PC-3 (cell line): ENCODE results near the gene RETN. TPM values are rescaled to one million over a fixed set of nuclear protein-coding genes. Genes with fewer than 3 reads are reported as not detected.

Source experiments
- ATAC-seq: fragments of 200-7000 bp; cut with Tn5 transposase; 2 replicates; pipeline ENCODE4 v1.9.1; 2020; ENCODE audit warnings: mild to moderate bottlenecking, moderate library complexity
- Bru-seq: library from RNA; stranded (reverse); fragments of 400-500 nt; gene quantifications from one replicate; lab custom pipeline; 2021; lab: Mats Ljungman, UMichigan
- BruChase-seq, 2 experiments: library from RNA; stranded (reverse); fragments of 400-500 nt; gene quantifications; one replicate each; lab custom pipeline; 2021; lab: Mats Ljungman, UMichigan
- BruUV-seq: library from RNA; stranded (reverse); fragments of 400-500 nt; replicated peaks from 2 replicates; lab custom pipeline; 2021; lab: Mats Ljungman, UMichigan
- CTCF ChIA-PET: fragments of 300-600 bp; sonication (Branson Sonifier 250); formaldehyde crosslinking; loops from one replicate; lab custom pipeline; 2022; ENCODE audit warnings: antibody characterized with exemption; lab: Charles Lee
- POLR2A ChIA-PET: fragments of 300-600 bp; sonication (Branson Sonifier 250); formaldehyde crosslinking; loops from one replicate; lab custom pipeline; 2022; ENCODE audit warnings: antibody characterized with exemption; ENCODE audit not compliant: unreplicated experiment; lab: Charles Lee
- DNase-seq: peaks from one replicate; pipeline ENCODE4 v3.0.0-alpha.2; 2015
- H2AFZ ChIP-seq: fragments of 300-600 bp; sonication (generic); 2 replicates; pipeline ENCODE4 v1.6.0; 2016; ENCODE audit warnings: antibody characterized with exemption, low read length
- H3F3A ChIP-seq: fragments of 300-600 bp; sonication (generic); one replicate; pipeline ENCODE4 v1.6.0; 2017; ENCODE audit warnings: antibody characterized with exemption, low read length, control low read depth, mild to moderate bottlenecking; ENCODE audit not compliant: unreplicated experiment
- H3K27ac ChIP-seq: fragments of 300-600 bp; sonication (generic); 2 replicates; pipeline ENCODE4 v1.5.1; 2016; ENCODE audit warnings: mild to moderate bottlenecking, low read length
- H3K27me3 ChIP-seq: fragments of 300-600 bp; sonication (generic); 2 replicates; pipeline ENCODE4 v1.6.1; 2016; ENCODE audit warnings: low read length, mixed read lengths
- H3K36me3 ChIP-seq: fragments of 300-600 bp; sonication (generic); 2 replicates; pipeline ENCODE4 v1.6.1; 2016; ENCODE audit warnings: low read depth, mixed run types, low read length, mixed read lengths
- H3K4me1 ChIP-seq: fragments of 300-600 bp; sonication (generic); 2 replicates; pipeline ENCODE4 v1.5.1; 2016; ENCODE audit warnings: low read length; ENCODE audit not compliant: insufficient read depth
- H3K4me2 ChIP-seq: fragments of 300-600 bp; sonication (generic); 2 replicates; pipeline ENCODE4 v1.6.0; 2016; ENCODE audit warnings: low read length
- H3K4me3 ChIP-seq: fragments of 300-600 bp; sonication (generic); 2 replicates; pipeline ENCODE4 v1.5.1; 2016; ENCODE audit warnings: mild to moderate bottlenecking, low read length, mixed read lengths
- H3K79me2 ChIP-seq: fragments of 300-600 bp; sonication (generic); 2 replicates; pipeline ENCODE4 v1.6.1; 2017; ENCODE audit warnings: low read length, mixed read lengths
- H3K9ac ChIP-seq: fragments of 300-600 bp; sonication (generic); 2 replicates; pipeline ENCODE4 v1.6.0; 2016; ENCODE audit warnings: mild to moderate bottlenecking, low read length
- H3K9me2 ChIP-seq: fragments of 300-600 bp; sonication (generic); replicated peaks from 2 replicates; pipeline ENCODE4 v1.6.1; 2016; ENCODE audit warnings: mixed run types, low read length, mixed read lengths
- H3K9me3 ChIP-seq: fragments of 300-600 bp; sonication (generic); 2 replicates; pipeline ENCODE4 v1.6.1; 2016; ENCODE audit warnings: low read length, mixed read lengths
- H4K20me1 ChIP-seq: fragments of 300-600 bp; sonication (generic); 2 replicates; pipeline ENCODE4 v1.6.1; 2016; ENCODE audit warnings: low read length, mixed read lengths
- EZH2 ChIP-seq: fragments of 300-600 bp; sonication (generic); IDR thresholded peaks from one replicate; pipeline ENCODE4 v1.6.1; 2017; ENCODE audit warnings: antibody characterized with exemption, mild to moderate bottlenecking, low read length; ENCODE audit not compliant: unreplicated experiment
- EZH2phosphoT487 ChIP-seq: fragments of 300-600 bp; sonication (generic); IDR thresholded peaks from 2 replicates; pipeline ENCODE4 v1.6.1; 2018; ENCODE audit warnings: mild to moderate bottlenecking, antibody characterized with exemption, low read length, borderline replicate concordance
- intact Hi-C: fragments of 100-400 bp; cut with micrococcal nuclease; formaldehyde crosslinking; loops from 2 replicates; pipeline ENCODE4 v1.9.0; 2023
- long read RNA-seq: library from polyadenylated mRNA; unstranded; transcript quantifications from one replicate; pipeline ENCODE4 v2.0.0, GENCODE V29; 2021; ENCODE audit not compliant: unreplicated experiment
- total RNA-seq: library from RNA; depleted of rRNA; stranded (reverse); fragments of >200 nt; gene quantifications from 2 replicates; pipeline ENCODE4 v1.2.3, GENCODE V29; 2014; rRNA removed
- TF ChIP-seq, protein P1 (sequence below): fragments of 300-600 bp; sonication (generic); conservative IDR thresholded peaks from 2 replicates; pipeline ENCODE4 v1.5.1; 2017; ENCODE audit warnings: antibody characterized with exemption, low read depth, mild to moderate bottlenecking, low read length

RETN gene
- not detected in 2 replicates for total RNA-seq
- Bru-seq, nascent RNA = not detected
- BruChase-seq, experiment 1, labeled RNA remaining after a 6-hour chase = not detected
- not detected for BruChase-seq, experiment 2, labeled RNA remaining after a 2-hour chase
- long read RNA-seq = 0 reads

GRCh38 chr19:7668842-7669241 is at the start of gene RETN:
Gene RETN (plus strand): TSS chr19:7669049. CDS start chr19:7669327, 278 bp downstream.
- Histone ChIP-seq H3K27me3 (peaks cover 8% of the 10 kb centered on the region; the same call in 1 of the 2 replicates), H3K9me3 (no peaks in the 10 kb centered on the region), H3K27ac (no peak within 1 kb of the TSS), H3K36me3 (no peaks in the 10 kb centered on the region), H3F3A (no peaks in the 10 kb centered on the region), H3K9ac (no peak within 1 kb of the TSS), H3K4me3 (no peak within 1 kb of the TSS), H3K4me1 (no peaks in the 10 kb centered on the region), H2AFZ (no peak within 1 kb of the TSS), H3K4me2 (no peak within 1 kb of the TSS), H3K9me2 (no peaks in the 10 kb centered on the region), H3K79me2 (no peaks in the 10 kb centered on the region), H4K20me1 (no peaks in the 10 kb centered on the region)
- ChIA-PET CTCF (interaction anchor here (0.8 to 1.2 kb wide), 2 partner anchors 12 to 100 kb away, joined by 4 to 5 read pairs; partner anchors contain the start of gene TRAPPC5), POLR2A (no interaction called here)
- intact Hi-C loops = no loop called here
- no peak for DNase-seq
- TF ChIP-seq EZH2phosphoT487 = no peak
- TF ChIP-seq, protein P1, sequence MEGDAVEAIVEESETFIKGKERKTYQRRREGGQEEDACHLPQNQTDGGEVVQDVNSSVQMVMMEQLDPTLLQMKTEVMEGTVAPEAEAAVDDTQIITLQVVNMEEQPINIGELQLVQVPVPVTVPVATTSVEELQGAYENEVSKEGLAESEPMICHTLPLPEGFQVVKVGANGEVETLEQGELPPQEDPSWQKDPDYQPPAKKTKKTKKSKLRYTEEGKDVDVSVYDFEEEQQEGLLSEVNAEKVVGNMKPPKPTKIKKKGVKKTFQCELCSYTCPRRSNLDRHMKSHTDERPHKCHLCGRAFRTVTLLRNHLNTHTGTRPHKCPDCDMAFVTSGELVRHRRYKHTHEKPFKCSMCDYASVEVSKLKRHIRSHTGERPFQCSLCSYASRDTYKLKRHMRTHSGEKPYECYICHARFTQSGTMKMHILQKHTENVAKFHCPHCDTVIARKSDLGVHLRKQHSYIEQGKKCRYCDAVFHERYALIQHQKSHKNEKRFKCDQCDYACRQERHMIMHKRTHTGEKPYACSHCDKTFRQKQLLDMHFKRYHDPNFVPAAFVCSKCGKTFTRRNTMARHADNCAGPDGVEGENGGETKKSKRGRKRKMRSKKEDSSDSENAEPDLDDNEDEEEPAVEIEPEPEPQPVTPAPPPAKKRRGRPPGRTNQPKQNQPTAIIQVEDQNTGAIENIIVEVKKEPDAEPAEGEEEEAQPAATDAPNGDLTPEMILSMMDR = no peak
- no peak for TF ChIP-seq EZH2
- ATAC-seq = no peak
- no TSS peak for BruUV-seq

DNA sequence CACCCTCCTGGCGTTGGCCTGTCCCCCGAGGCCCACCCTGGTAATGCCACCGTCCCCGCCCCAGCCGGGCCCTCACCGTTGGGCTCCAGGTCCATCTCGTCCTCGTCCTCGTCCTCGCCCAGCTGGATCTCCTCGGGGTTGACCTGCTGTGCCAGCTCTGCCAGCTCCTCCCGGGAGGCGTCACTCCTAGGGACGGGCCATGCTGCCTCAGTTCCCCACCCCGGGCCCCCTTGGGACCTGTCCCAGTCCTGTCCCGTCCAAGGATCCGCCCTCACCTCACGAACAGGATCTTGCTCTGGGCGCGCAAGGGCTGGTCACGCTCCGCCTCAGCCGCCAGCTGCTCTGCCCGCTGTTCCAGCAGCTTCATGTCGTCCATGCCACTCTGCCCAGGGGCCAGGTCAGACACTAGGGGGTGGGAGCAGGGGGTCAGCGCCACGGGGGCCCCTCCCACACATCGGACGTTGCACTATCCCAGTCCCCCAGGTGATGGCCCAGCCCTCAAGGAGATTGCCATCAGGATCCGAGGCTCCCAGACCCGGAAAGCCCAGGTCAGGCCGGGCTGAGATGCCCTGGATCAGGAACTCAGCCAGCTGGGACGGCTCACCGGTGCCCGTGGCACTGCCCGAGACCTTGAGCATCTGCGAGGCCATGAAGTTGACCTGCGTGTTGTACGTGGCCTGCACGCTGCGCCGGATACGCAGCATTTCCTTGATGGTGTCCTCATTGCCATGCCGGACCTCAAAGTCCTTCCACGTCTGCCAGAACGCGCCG is 49.0 kb upstream of the RETN start:
- Histone ChIP-seq H3K4me2 (no peak overlapping the region), H3F3A (no peaks in the 10 kb centered on the region), H3K27ac (no peak overlapping the region; the same call in 1 of the 2 replicates), H3K79me2 (no peaks in the 10 kb centered on the region), H3K9ac (no peak overlapping the region), H3K36me3 (peaks cover 47% of the 10 kb centered on the region; the same call in 1 of the 2 replicates), H4K20me1 (no peaks in the 10 kb centered on the region), H3K9me3 (no peaks in the 10 kb centered on the region), H3K4me3 (no peak overlapping the region), H3K4me1 (peaks cover 18% of the 10 kb centered on the region), H3K9me2 (no peaks in the 10 kb centered on the region), H2AFZ (no peak overlapping the region), H3K27me3 (no peaks in the 10 kb centered on the region)
- TSS peak; percentile 32 for BruUV-seq
- intact Hi-C loops = no loop called here
- ChIA-PET POLR2A (interaction anchor here (0.6 kb wide), 1 partner anchor 314 kb away, joined by 3 read pairs; no protein-coding TSS in a partner anchor), CTCF (interaction anchor here (0.8 kb wide), 1 partner anchor 52 kb away, joined by 4 read pairs; no protein-coding TSS in a partner anchor)
- TF ChIP-seq EZH2 (no peak), EZH2phosphoT487 (no peak)
- TF ChIP-seq, protein P1 = no peak
- ATAC-seq (no peak), DNase-seq (no peak)
